ENCODE data around the gene ROBO2.

DNA sequence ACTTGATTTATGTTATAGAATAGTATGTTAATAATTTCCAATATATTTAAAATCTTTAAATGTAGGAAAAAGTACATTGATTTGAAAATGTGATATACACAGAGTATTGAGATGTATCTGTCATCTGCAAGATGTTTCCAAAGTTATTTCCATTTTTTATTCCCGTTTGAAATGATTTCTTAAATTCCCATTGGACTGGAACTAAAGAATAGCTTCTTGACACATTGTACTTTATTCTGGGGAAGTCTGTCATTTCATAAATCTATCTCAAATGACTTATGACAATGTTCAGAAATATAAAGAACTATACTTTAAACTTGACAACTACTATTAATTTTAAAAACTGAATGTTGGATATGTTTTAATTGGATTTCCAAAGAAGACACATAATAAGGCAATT is 489.6 kb downstream of the ROBO2 start:
- TF ChIP-seq ELF4 (IDR thresholded peaks at IDR 0.05) = no peak
- TF ChIP-seq ARNT (IDR thresholded peaks at IDR 0.05) = no peak
- TF ChIP-seq SP1 (IDR thresholded peaks at IDR 0.05) = no peak
- TF ChIP-seq BHLHE40 (IDR thresholded peaks at IDR 0.05; ENCODE audit: borderline replicate concordance) = no peak
- no peak for TF ChIP-seq ZNF384 (IDR thresholded peaks at IDR 0.05)
- TF ChIP-seq SUZ12 (IDR thresholded peaks at IDR 0.05) = no peak
- TF ChIP-seq PKNOX1 (IDR thresholded peaks at IDR 0.05) = no peak
- no peak for TF ChIP-seq FOXM1 (IDR thresholded peaks at IDR 0.05; ENCODE audit: borderline replicate concordance)

Data from HEK293T (cell line).